NCI-H774 (cell line): ENCODE measurements around the gene ZC3H10.
"Not testable (repeated sequence)": the region's sequence is repeated elsewhere in the genome, so short reads cannot be mapped to it uniquely, and the experiment has no call there.

ENCODE experiments used
- DNase-seq: peaks from one replicate; lab custom pipeline; 2025; lab: John Stamatoyannopoulos, UW

The ZC3H10 gene

DNA sequence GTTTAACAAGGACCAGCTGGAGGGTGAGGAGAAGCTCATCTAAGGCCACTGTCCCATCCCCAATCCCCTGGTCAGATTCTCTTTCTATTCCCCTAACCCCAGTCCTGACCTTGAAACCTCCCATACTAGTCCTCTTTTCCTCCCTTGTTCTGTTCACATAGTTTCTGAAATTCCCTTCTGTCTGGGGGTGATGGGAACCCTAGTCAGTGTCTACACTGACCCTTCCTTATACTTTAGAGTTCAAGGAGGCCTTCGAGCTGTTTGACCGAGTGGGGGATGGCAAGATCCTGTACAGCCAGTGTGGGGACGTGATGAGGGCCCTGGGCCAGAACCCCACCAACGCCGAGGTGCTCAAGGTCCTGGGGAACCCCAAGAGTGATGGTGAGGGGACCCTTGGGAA, 36.8 kb downstream of the ZC3H10 start:
- no peak for DNase-seq

DNA sequence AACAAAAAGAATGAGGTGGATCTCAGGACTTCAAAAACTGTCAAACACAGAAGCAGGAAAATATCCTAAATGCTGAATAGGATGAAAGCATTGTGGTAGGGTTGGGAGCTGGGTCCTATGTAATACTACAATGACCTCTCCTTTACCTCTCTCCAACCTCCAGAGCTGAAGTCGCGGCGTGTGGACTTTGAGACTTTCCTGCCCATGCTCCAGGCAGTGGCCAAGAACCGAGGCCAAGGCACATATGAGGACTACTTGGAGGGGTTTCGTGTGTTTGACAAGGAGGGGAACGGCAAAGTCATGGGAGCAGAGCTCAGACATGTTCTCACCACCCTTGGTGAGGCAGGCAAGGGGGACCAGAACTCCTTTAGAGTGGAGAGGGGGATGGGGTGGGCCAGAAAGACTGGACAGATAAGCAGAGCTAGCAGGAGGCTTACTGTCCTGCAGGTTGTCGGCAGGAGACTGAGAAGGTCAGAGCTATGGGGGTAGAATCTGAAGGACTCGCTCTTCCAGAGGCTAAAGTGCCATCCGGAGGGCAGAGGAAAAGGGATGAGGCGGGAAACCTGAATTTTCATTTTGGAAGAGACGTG, 37.3 kb downstream of the ZC3H10 start:
- no peak for DNase-seq

DNA sequence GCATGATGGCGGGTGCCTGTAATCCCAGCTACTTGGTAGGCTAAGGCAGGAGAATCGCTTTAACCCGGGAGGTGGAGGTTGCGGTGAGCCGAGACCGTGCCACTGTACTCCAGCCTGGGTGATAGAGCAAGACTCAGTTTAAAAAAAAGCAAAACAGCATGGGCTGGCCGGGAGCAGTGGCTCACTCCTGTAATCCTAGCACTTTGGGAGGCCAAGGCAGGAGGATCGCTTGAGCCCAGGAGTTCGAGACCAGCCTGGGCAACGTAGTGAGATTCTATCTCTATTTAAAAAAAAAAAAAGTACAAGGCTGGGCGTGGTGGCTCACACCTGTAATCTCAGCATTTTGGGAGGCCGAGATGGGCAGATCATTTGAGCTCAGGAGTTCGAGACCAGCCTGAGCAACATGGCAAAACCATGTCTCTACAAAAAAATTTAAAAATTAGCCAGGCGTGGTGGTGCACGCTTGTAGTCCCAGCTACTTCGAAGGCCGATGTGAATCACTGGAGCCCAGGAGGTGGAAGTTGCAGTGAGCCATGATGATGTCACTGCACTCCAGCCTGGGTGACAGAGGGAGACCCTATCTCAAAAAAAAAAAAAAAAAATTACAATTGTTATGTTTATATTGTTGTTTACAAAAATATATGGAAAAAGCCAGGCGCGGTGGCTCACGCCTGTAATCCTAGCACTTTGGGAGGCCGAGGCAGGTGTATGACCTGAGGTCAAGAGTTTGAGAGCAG, 38.6 kb downstream of the ZC3H10 start:
- not testable (repeated sequence) for DNase-seq

DNA sequence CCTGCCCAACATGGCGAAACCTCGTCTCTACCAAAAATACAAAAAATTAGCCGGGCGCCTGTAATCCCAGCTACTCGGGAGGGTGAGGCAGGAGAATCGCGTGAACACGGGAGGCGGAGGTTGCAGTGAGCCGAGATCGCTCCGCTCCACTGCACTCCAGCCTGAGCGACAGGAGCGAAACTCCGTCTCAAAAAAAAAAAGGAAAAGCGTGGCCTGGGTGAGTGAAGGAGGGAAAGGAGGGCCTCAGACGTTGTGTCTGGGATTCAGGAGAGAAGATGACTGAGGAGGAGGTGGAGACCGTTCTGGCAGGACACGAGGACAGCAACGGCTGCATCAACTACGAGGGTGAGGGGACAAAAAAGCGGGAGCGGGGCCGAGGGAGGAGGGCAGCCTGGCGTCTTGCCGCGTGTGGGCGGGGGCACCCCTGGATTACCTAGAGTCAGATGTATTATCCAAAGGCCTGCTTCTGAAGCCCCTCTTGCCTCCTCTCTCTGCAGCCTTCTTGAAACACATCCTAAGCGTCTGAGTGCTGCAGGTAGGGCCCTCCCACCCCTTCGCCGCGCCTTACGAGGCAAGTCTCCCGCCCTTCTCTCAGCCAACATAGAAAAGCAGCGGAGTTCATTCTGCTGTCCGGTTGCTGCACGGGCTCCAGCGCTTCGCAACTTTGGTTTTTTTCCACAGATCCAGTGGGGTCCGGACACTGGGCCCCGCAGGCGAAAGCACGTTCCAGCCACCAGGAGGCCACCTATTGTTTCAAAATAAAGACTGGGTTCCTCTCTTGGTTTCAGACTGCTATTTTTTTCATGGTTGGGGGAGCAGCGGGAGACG, 39.3 kb downstream of the ZC3H10 start:
- DNase-seq, result peak; percentile 82

DNA sequence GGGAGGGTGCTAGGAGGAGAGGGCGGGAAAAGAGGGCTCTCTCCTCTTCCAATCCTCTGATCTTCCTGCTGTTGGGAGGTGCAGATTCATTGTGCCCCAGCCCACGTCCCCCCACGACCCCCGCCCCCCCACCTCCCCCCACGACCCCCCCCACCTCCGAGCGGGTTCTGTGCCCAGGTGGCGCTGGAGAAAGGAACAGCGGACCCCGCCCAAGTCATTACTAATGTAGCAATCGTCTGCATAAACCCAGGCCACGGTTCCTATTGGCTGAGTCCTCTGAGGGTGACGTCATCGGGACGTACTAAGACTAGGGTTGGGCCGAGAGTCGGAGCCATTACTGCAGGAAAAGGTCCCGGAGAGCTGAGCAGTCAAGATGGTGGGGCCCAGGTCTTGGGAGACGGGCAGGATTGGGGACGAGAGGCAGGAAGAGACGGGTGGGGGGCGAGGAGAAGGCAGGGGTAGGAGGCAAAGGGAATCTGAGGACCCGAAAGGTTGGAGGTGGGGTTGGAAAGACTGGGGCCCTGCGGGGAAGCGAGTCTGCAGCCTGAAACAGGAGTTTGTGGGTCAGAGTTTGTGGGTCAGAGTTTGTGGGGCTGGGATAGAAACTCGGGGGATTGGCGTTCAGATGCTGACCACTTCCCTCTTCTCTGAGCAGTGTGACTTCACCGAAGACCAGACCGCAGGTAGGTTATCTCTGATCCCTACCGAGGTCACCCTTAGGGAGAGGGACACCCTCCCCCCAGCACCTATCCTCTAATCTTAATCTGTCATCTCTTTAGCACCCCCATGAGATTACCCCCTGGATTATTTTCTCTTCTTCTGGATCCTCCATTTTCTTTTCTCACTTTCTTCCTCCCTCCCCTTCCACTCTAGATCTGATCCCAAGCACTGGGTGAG, 40.2 kb downstream of the ZC3H10 start, which contains the start of gene MYL6:
Gene MYL6, plus strand, starts transcription at position 331 of the 897 bp plus-strand sequence. Its CDS starts 43 bp downstream, at position 374.
- peak; percentile 98 for DNase-seq

DNA sequence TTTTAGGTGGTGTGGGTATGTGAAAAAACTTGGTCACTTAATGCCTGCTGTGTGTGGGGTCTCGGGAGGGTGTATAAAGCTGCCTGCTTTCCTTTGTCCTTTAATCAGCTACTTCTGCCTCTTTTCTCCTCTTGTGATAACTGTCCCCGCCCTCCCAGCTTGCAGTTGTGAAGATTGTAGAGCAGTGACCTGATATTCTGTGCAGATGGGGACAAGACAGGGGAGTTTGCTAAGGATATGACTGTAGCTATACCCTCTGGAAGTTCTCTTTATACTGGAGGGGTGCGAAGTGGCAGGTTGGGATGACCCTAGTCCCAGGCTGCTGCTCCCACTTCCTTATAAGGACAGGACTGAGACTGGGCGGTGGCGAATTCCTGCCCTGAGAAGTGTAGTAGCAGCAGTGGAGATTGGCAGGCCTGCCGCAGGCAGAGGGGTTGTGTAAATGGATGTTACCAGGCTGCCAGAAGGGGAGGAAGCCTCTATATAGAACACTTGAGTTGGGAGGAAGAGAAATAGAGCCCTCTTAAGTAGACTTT, 40.9 kb downstream of the ZC3H10 start:
- DNase-seq, result no peak

DNA sequence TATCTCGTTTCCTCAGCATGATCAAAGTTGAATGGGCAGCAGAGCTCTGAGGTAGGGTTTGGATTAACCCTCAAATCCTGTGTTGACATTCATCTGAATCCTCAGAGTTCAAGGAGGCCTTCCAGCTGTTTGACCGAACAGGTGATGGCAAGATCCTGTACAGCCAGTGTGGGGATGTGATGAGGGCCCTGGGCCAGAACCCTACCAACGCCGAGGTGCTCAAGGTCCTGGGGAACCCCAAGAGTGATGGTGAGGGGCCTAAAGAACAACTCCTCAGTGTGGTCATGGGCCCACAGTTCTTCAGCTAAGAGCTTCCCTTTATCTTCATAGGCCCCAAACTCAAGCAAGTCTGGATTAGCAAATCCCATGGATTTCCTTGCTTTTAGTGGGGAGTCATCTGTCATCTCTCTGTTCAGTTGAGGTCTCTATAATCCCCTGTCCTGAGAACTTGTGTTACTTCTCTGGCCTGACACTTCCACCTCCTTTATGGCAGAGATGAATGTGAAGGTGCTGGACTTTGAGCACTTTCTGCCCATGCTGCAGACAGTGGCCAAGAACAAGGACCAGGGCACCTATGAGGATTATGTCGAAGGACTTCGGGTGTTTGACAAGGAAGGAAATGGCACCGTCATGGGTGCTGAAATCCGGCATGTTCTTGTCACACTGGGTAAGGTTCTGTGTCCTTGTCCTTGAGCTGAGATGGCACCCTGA, 41.6 kb downstream of the ZC3H10 start:
- no peak for DNase-seq

DNA sequence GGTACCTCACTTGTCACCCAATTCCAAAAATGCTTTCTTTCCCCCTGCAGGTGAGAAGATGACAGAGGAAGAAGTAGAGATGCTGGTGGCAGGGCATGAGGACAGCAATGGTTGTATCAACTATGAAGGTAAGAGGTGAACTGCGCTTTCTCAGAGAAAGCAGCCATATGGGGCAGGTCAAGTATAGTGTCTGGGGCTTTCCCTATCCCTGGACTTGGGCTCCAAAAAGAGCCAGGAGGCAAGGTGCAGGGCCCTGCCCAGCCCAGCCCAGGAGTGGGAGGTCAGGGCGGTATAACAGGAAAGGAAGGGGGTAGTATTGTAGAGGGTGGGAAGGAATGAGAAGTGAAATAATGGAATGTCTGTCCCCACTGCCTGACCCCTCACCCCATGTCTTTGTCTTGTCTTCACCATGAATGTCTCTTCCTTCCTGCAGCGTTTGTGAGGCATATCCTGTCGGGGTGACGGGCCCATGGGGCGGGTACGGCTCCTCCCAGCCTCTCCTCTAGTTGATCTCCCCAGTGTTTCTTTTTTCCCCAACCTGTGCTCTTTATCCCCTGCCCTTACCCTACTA, 42.2 kb downstream of the ZC3H10 start:
- DNase-seq, result no peak

DNA sequence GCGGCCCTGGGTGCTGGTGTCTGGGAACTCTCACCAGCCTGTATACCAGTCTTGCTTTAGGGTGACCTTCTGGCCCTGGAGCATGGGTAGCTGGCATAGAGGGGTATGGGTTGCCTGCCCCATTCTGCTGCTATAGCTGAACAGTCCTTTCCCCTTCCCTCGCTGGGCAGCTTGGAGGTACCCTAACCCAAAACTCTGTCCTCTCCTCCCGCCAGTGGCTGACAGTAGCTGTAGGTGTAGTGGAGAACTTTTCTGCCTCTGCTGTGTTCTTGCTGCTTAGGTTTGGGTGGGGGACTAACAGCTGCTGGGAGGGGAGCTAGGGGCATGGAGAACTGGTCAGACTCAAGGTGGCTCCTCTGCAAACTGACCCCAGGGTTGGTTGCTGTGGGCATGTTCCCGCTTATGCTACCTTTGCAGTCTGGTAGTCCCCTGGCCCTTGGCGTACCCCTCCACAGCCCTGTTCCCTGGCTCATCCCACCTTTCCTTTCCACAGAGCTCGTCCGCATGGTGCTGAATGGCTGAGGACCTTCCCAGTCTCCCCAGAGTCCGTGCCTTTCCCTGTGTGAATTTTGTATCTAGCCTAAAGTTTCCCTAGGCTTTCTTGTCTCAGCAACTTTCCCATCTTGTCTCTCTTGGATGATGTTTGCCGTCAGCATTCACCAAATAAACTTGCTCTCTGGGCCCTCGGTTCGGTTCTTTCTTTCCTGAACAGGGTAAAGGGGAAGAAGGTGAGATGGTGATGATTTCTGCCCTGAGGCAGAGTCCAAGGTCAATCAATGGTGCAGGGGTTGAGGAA, 43.0 kb downstream of the ZC3H10 start:
- DNase-seq, result no peak

DNA sequence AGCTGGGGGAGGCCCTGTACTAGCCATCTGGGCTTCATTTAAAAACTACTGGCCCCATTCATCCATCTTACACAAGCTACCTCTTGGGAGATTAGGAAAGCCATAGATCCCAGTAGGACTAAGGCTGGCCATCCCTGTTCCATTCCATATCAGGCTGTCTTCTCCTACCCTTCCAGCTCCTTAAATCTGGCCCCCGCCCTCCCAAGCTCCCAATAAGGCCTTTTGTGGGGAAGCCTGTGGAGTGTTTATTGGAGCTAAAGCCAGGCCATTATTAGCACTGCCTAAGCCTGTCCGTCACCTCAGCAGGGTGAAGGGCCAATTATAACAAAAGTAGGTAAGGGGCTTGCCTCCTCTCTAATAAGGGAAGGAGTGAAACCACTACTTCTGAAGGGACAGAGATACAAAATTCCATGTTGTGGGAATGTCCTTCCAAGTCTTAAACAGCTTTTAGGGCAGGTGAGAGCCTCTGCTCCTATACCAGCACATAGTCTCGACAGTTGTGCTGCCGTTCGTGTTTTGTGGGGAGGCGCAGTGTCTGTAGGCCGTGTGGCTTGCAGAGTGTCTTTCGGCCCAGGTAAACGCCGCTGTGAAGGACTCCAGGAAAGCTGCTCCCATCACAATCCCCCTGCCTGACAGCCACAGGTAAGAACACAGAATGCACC, 43.8 kb downstream of the ZC3H10 start:
- no peak for DNase-seq

DNA sequence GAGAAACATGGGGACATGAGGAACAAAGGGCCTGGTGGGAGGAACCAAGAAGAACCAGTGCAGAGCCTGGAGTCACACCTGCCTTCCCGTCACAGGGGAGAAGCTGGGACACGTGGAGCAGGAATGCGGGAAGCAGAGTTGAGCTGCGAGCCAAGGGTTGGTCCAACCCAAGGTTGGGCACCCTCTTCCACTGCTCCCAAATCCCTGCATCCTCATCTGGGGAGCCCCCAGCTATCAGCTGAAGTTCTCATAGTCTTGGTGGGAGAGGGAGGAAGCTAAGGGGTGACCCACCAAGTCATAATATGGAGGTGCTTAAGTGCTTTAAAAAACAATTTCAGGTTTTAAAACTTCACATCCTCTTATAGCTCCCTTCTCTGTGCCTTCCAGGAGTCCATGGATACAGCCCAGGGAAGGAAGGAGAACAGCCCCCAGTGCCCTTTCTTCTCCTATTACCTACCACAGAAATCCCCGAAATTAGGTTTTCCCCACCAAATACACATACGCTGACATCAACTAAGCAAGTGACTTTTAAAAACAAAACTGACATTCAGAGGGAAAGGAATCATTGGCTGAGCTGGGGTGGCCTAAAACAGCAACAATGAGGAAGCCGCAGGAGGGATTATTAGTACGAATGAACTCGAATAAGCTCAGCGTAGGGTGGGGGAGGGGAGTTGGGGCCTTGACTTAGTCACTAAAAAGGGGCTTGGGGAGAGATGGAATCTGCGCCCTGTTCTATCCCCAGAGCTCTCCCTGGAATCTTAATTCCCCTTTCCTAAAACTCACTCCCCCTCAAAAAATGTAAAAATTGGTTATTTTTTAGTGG, 44.6 kb downstream of the ZC3H10 start:
- DNase-seq, result no peak

DNA sequence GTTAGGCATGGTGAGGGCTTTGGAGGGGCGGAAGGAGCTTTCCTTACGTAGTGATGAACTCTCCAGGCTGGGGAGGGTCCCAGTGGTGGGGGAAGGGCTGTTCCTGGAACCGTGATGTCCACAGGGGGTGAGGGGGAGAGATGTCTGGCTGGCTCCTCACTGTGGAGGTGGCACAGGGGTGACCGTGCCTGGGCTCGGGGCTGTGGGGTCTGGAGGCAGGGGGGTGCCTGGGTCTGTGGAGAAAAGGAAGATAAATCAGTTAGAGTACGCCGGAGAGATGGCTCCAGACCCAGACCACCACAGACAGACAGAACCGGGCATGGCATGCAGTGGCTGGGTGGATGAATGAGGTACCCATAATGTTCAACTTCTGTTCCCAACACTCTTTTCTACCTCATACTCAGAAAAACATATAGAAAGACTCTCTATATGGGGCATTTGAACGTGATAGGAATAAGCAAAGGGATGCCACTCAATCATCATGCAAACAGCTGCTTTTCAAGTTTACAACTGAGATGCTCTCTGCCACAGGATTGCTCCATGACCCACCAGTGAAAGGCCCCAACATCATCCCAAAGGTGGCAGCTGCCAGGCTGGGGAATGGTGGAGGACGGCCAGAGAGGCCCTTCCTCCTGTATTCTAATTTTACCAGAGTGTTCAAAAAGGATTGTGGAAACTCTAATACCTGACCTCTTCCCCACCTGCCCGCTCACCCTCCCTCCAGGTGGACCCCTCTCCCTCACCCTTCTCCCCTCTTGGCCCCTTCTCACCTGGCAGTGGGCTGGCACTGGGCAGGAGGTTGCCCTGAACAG, 45.7 kb downstream of the ZC3H10 start:
- DNase-seq, result no peak

DNA sequence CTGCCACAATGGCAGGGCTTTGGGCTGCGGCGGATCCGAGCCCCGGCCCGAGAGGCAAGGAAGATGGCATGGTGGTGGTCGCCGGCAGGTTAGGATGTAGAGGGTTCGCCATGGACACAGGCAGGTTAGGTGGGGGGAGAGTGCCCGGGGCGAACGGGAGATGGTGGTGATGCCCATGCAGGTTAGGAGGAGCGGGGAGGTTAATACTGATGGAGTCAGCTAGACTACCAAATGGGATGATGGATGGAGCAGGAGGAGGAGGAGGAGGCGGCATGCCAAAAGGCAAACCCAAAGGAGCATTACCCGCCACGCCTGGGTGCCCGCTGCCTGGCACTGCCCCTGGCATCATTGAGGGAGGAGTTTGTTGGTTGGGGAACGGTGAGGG, 46.3 kb downstream of the ZC3H10 start:
- no peak for DNase-seq

DNA sequence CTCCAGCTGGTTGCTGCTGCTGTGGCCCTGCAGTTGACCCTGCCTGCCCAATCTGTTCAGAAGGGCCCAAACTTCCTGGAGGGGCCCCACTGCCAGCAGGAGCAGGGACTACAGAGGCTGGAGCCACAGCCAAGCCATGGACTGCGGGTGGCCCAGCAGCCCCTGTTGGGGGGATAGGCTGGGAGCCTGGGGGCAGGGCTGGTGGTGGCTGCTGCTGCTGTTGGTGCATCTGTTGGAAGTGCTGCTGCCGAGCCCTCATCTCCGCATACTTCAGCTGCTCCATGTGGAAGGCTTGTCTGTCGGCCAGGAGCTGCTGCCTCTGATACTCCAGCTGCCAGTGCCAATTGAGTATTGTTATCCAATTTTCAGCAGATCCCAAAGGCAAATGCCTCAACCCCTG, 47.3 kb downstream of the ZC3H10 start:
- DNase-seq, result no peak

DNA sequence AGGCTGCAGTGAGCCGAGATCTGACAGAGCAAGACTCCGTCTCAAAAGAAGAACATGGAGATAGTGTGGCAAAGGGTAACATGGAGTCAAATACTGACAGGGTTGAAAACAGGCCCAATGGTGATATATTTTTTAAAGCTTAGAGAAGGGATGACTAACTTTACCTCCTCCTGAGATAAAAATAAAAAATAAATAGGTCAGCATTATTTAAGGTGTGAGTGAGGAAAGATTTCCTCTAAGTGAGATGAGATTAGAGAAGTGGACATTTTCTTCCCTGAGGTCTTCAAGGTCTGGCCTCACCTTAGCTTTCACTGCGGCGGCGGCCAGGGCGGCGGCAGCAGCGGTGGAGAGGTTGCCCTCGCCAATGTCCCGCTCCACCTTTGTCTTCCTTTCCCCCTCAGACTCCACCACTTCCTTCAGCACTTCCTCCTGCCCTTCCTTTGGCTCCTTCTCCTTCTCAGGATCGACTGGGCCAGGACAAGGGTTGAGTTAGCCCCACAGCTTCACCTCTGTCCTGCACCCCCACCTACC, 51.2 kb downstream of the ZC3H10 start:
- no peak for DNase-seq

DNA sequence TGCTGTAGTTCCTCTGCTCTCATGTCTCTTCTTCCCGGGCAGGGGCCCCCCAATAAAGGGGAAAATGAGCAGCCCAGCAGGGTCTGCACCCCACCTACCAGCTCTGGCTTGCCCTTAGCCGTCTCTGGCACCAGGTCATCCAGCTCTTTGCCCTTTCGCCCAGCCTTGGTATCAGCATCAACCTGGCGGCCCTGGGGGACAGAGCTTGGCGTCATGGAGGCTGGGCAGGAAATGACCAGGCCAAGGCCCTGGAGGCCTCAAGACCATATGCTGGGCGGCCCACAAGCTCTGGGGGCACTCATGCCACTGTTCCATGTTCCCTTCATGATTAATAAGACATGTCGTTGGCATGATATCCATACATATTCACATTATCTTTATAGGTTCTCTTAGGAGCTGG, 54.8 kb downstream of the ZC3H10 start:
- no peak for DNase-seq
